Mucosa of rectum (tissue), 2 donors: Measurements from ENCODE around the gene STAC3.
A peak's percentile ranks its signal among the peaks of the same experiment; 100 is the strongest.

Source experiments
- H3K27ac ChIP-seq, 2 donors: one replicate each; pipeline ENCODE4 v1.7.0; 2013; ENCODE audit warnings: inconsistent platforms in 2 of 2, low read depth in 2 of 2, low read length in 2 of 2
- H3K27me3 ChIP-seq, 2 donors: one replicate each; pipeline ENCODE4 v1.7.0; 2013; ENCODE audit warnings: low read length in 2 of 2; ENCODE audit not compliant: control insufficient read depth in 2 of 2, insufficient read depth in 2 of 2
- H3K36me3 ChIP-seq, 2 donors: one replicate each; pipeline ENCODE4 v1.7.0; 2013; ENCODE audit warnings: low read length in 2 of 2; ENCODE audit not compliant: control insufficient read depth in 2 of 2, insufficient read depth in 2 of 2
- H3K4me1 ChIP-seq, 2 donors: one replicate each; pipeline ENCODE4 v1.7.0; 2013; ENCODE audit warnings: low read length in 2 of 2, mild to moderate bottlenecking in 1 of 2; ENCODE audit not compliant: control insufficient read depth in 2 of 2, insufficient read depth in 2 of 2
- H3K4me3 ChIP-seq, 2 donors: one replicate each; pipeline ENCODE4 v1.7.0; 2013; ENCODE audit warnings: low read length in 2 of 2
- H3K9ac ChIP-seq, 2 donors: one replicate each; pipeline ENCODE4 v1.7.0; 2013; ENCODE audit warnings: low read length in 2 of 2, low read depth in 1 of 2, mild to moderate bottlenecking in 1 of 2
- H3K9me3 ChIP-seq, 2 donors: one replicate each; pipeline ENCODE4 v1.7.0; 2013; ENCODE audit warnings: low read length in 2 of 2; ENCODE audit not compliant: control insufficient read depth in 2 of 2
- donor health status: healthy.
- donor health status: Normal muscosa, but diverticular disease.

STAC3 gene

DNA sequence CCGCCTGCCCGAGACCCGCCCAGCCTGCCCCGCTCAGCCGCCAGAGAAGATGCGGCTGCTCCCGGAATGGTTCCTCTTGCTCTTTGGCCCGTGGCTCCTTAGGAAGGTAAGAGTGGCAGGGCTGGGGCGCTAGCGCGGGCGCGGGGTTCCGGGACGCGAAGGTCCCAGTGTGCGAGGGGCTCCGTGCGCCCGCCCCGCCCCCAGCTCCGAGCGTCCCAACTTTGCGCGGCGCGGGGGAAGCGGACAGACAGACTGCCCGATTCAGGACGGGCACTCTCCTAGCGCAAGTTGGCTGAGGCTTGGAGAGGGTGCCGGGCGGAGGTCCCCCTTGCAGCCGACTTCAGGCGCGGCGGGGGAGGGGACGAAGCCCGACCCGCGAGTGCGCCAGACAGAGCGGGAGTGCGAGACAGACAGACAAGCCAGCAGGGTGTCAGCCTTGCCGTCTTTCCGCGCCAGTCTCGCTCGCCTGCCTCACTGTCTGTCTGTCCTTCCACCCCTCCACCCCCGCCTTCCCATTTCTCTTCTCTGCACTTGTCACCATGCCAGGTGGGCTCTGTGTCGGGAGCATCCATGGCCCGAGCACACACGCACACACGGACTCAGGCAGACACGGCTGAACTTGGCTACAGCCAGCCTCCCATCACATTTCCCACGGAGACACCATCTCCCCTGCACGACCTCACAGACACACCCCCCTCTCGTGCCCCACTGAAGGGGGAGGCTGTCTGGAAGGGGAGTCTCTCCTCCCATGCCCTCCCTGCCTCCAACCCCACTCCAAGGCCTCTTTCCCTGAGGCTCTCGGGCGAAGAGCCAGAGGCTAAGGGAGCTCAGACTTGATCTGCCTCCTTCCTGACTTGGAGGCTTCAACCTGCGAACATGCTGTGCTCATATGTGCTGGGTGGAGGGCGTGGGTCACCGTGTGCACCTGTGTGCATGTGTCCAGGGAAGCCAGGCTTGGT is 33.8 kb downstream of the STAC3 start:
- Histone ChIP-seq H3K9ac (no peak overlapping the region), H3K4me1 (peaks cover 15 to 21% of the 10 kb centered on the region in 2 donors), H3K4me3 (peak overlapping the region; percentile 27 to 44), H3K36me3 (peaks cover 2 to 7% of the 10 kb centered on the region in 2 donors), H3K27ac (no peak overlapping the region), H3K9me3 (no peaks in the 10 kb centered on the region), H3K27me3 (peaks cover 59 to 69% of the 10 kb centered on the region in 2 donors)

DNA sequence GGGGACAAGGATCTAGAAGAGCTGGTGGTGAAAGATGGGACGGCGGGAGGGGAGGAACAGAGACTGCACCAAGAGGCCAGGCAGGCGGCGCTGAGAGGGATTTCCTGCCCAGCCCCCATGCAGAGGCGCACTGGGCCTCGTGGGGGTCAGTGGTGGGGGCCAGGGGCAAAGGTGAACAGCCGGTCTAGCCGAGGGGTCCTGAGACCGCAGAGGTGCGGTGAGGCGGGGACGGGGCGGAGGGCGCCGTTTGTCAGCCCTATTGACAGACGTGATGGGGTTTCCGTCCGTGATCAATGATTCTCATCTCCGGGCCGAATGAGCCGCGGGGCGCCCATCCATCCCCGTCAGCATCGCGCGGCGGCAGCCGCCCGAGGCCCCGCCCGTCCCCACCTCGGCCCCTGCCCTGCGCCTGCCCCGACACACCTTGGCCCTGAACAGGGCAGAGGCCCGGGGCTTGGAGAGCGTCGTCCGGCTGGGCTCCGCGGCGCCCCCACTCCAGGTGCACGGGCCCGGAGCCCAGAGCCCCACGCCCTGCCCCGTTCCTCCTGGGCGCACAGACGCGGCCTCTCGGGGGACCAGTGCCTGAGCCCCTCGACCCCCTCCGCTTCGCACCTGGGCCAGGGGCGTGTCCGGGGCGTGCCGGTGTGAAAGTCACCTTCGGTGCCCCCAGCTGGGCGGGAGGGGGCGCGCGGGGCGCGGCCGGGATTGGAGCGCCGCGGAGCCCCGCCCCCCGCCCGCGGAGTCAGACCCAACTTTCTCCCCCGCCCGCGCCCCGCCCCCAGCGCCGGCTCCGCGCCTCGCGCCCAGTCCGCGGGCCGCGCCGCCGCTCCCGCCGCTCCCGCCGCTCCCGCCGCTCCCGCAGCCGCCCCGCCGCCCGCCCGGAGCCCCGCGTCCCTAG is 34.7 kb downstream of the STAC3 start, which contains the start of gene NXPH4:
NXPH4 (plus strand) TSS at position 781 of the 898 bp plus-strand sequence. CDS start 176 bp downstream, outside the sequence.
- peaks cover 51 to 60% of the 10 kb centered on the region in 2 donors for H3K27me3 ChIP-seq
- H3K27ac ChIP-seq: no peak within 1 kb of the TSS
- H3K4me1 ChIP-seq: peaks cover 15 to 21% of the 10 kb centered on the region in 2 donors
- H3K9ac ChIP-seq: no peak within 1 kb of the TSS
- H3K9me3 ChIP-seq: no peaks in the 10 kb centered on the region
- H3K36me3 ChIP-seq: peaks cover 8 to 14% of the 10 kb centered on the region in 2 donors
- peak within 1 kb of the TSS; percentile 40 to 44 for H3K4me3 ChIP-seq

DNA sequence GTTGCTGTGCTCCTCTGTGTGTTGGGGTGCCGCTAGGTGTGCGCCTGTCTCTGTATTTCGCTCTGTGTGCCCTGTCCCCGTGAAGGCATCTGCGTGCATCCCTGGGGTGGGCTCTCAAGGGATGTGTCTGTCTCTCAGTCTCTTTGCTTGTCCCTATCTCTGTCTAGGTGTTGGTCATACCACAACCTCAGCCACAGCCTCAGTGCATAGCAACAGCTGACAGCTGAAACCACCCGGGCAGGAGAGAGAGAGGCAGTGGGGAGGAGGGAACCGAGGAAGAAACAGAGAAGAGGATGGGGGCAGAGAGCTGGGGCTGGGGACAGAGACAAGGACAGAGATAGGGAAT is 35.3 kb downstream of the STAC3 start:
- peak overlapping the region in 1 of 2 donors; percentile 13 for H3K4me3 ChIP-seq
- peaks cover 44 to 54% of the 10 kb centered on the region in 2 donors for H3K27me3 ChIP-seq

GRCh38 chr12:57215065-57215464 is 35.9 kb downstream of the STAC3 start:
- Histone ChIP-seq H3K9ac (no peak overlapping the region), H3K4me1 (peaks cover 15 to 21% of the 10 kb centered on the region in 2 donors), H3K4me3 (no peak overlapping the region), H3K27ac (no peak overlapping the region), H3K27me3 (peaks cover 42 to 52% of the 10 kb centered on the region in 2 donors), H3K9me3 (no peaks in the 10 kb centered on the region), H3K36me3 (peaks cover 8 to 22% of the 10 kb centered on the region in 2 donors)

More for the DNA sequence above, 35.3 kb downstream of the STAC3 start:
- H3K4me1 ChIP-seq: peaks cover 15 to 21% of the 10 kb centered on the region in 2 donors
- H3K9ac ChIP-seq: no peak overlapping the region
- no peak overlapping the region for H3K27ac ChIP-seq
- H3K9me3 ChIP-seq: no peaks in the 10 kb centered on the region
- peaks cover 8 to 18% of the 10 kb centered on the region in 2 donors for H3K36me3 ChIP-seq

GRCh38 chr12:57214398-57214781 is 36.6 kb downstream of the STAC3 start:
- no peak overlapping the region for H3K27ac ChIP-seq
- peaks cover 15 to 21% of the 10 kb centered on the region in 2 donors for H3K4me1 ChIP-seq
- H3K27me3 ChIP-seq: peaks cover 37 to 45% of the 10 kb centered on the region in 2 donors

DNA sequence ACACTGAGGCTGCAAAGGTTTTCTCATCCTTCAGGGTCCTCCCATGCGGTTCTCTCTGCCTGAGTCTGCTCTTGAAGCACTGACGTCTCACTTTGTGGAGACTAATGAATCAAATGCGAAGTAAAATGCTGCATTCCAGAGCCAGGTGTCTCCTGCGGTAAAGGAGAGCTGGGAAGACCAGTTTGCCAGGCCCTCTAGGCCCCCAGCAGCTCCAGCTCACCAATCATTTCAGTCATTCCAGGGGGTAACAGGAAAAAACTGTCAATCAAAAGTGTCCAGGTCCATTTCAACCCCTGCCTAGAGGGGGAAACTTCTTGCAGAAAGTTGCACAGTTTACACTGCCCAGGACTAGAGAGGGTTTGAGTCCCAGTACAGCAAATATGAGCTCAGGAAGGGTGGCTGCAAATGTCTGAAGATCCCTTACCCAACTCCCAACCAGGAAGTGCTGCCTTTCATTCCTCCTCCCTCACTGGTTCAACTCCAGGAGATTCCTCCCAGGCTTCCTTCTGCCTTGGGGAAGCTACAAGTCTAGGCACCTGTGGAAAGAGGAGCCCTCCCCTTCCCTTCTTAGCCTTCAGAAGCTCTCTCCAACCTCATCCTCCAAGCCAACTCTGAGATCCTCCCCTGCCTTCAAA is 37.1 kb downstream of the STAC3 start:
- H3K9ac ChIP-seq: no peak overlapping the region
- peaks cover 15 to 21% of the 10 kb centered on the region in 2 donors for H3K4me1 ChIP-seq
- H3K27me3 ChIP-seq: peaks cover 32 to 40% of the 10 kb centered on the region in 2 donors
- peaks cover 16 to 32% of the 10 kb centered on the region in 2 donors for H3K36me3 ChIP-seq
- H3K9me3 ChIP-seq: no peaks in the 10 kb centered on the region
- no peak overlapping the region for H3K4me3 ChIP-seq
- H3K27ac ChIP-seq: no peak overlapping the region

More at GRCh38 chr12:57214398-57214781, 36.6 kb downstream of the STAC3 start:
- Histone ChIP-seq H3K36me3 (peaks cover 11 to 27% of the 10 kb centered on the region in 2 donors), H3K9ac (no peak overlapping the region), H3K4me3 (no peak overlapping the region), H3K9me3 (no peaks in the 10 kb centered on the region)

GRCh38 chr12:57213058-57213715 is 37.8 kb downstream of the STAC3 start:
- Histone ChIP-seq H3K9me3 (no peaks in the 10 kb centered on the region), H3K27me3 (peaks cover 26 to 33% of the 10 kb centered on the region in 2 donors), H3K36me3 (peaks cover 19 to 38% of the 10 kb centered on the region in 2 donors), H3K27ac (no peak overlapping the region), H3K4me1 (peaks cover 15 to 21% of the 10 kb centered on the region in 2 donors), H3K4me3 (no peak overlapping the region), H3K9ac (no peak overlapping the region)

DNA sequence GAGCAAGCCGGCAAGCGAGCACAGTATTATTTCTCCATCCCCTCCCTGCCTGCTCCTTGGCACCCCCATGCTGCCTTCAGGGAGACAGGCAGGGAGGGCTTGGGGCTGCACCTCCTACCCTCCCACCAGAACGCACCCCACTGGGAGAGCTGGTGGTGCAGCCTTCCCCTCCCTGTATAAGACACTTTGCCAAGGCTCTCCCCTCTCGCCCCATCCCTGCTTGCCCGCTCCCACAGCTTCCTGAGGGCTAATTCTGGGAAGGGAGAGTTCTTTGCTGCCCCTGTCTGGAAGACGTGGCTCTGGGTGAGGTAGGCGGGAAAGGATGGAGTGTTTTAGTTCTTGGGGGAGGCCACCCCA is 38.3 kb downstream of the STAC3 start:
- Histone ChIP-seq H3K9me3 (no peaks in the 10 kb centered on the region), H3K4me1 (peaks cover 15 to 21% of the 10 kb centered on the region in 2 donors), H3K36me3 (peaks cover 19 to 41% of the 10 kb centered on the region in 2 donors), H3K27me3 (peaks cover 21 to 28% of the 10 kb centered on the region in 2 donors), H3K4me3 (no peak overlapping the region), H3K27ac (no peak overlapping the region), H3K9ac (no peak overlapping the region)
